H1 (cell line): Measurements from ENCODE around the gene CFLAR. TPM values are rescaled to one million over a fixed set of nuclear protein-coding genes. Genes with fewer than 3 reads are reported as not detected.

Source experiments
- CTCF ChIA-PET: fragments of 300-600 bp; sonication (Branson Sonifier 250); formaldehyde crosslinking; loops from one replicate; lab custom pipeline; 2021; ENCODE audit not compliant: partially characterized antibody; lab: Charles Lee
- POLR2A ChIA-PET: fragments of 300-600 bp; sonication (Branson Sonifier 250); formaldehyde crosslinking; loops from one replicate; lab custom pipeline; 2021; ENCODE audit warnings: inconsistent platforms; ENCODE audit not compliant: partially characterized antibody; lab: Charles Lee
- DNase-seq, 2 experiments: peaks; one replicate each; pipeline versions ENCODE4 v3.0.0 to v3.0.0-alpha.2; 2010 to 2022; ENCODE audit warnings: low spot score in 2 of 2, low read depth in 1 of 2, mixed read lengths in 1 of 2
- FAIRE-seq: peaks from 2 replicates; lab custom pipeline; 2011; peaks lifted over from hg19 to GRCh38; lab: Jason Lieb, UNC
- H2AFZ ChIP-seq: 2 replicates; pipeline ENCODE4 v1.8.1; 2012; ENCODE audit warnings: low read length, inconsistent platforms
- H2AK5ac ChIP-seq: 2 replicates; pipeline ENCODE4 v1.6.1; 2013; ENCODE audit warnings: low read depth, low read length
- H2BK120ac ChIP-seq: replicated peaks from 2 replicates; pipeline ENCODE3; 2013; ENCODE audit warnings: low read depth, low read length, inconsistent platforms
- H2BK12ac ChIP-seq: 2 replicates; pipeline ENCODE4 v1.6.1; 2013; ENCODE audit warnings: low read depth, low read length
- H2BK15ac ChIP-seq: 2 replicates; pipeline ENCODE4 v1.6.1; 2013; ENCODE audit warnings: low read length
- H2BK20ac ChIP-seq: 2 replicates; pipeline ENCODE4 v1.6.1; 2013; ENCODE audit warnings: low read length
- H2BK5ac ChIP-seq: 2 replicates; pipeline ENCODE4 v1.6.1; 2013; ENCODE audit warnings: low read depth, low read length
- H3K14ac ChIP-seq: 2 replicates; pipeline ENCODE4 v1.6.1; 2013; ENCODE audit warnings: inconsistent platforms; ENCODE audit not compliant: insufficient read length
- H3K18ac ChIP-seq: 2 replicates; pipeline ENCODE4 v1.6.1; 2013; ENCODE audit warnings: low read length; ENCODE audit errors: extremely low read depth
- H3K23ac ChIP-seq: 2 replicates; pipeline ENCODE4 v1.6.1; 2013; ENCODE audit warnings: inconsistent platforms; ENCODE audit not compliant: insufficient read length
- H3K23me2 ChIP-seq: 2 replicates; pipeline ENCODE4 v1.6.1; 2013; ENCODE audit warnings: low read depth, low read length
- H3K27ac ChIP-seq: 2 replicates; pipeline ENCODE4 v1.6.1; 2011; ENCODE audit warnings: low read depth, low read length, inconsistent platforms
- H3K27me3 ChIP-seq, 4 experiments: replicated peaks in 1 of 4; 1 replicate in 1 of 4; 2 replicates in 3 of 4; pipeline versions ENCODE4 v1.6.1 to v1.8.1; 2011 to 2013; ENCODE audit warnings: low read length in 3 of 4, mild to moderate bottlenecking in 3 of 4, inconsistent platforms in 2 of 4, mixed read lengths in 2 of 4, moderate library complexity in 1 of 4; ENCODE audit not compliant: control insufficient read depth in 3 of 4, insufficient read depth in 3 of 4; ENCODE audit errors: extremely low read depth in 1 of 4
- H3K36me3 ChIP-seq, 4 experiments: 2 replicates each; pipeline versions ENCODE4 v1.6.1 to v1.8.1; 2011 to 2013; ENCODE audit warnings: mild to moderate bottlenecking in 4 of 4, low read length in 3 of 4, moderate library complexity in 2 of 4, control low read depth in 1 of 4, inconsistent platforms in 1 of 4; ENCODE audit not compliant: insufficient read depth in 4 of 4, control insufficient read depth in 2 of 4
- H3K4ac ChIP-seq: replicated peaks from 2 replicates; pipeline ENCODE3; 2013; ENCODE audit warnings: low read length, low read depth, mixed read lengths, inconsistent platforms; ENCODE audit not compliant: insufficient read length
- H3K4me1 ChIP-seq, 4 experiments: replicated peaks in 1 of 4; 1 replicate in 1 of 4; 2 replicates in 3 of 4; pipeline versions ENCODE4 v1.6.1 to v1.8.1; 2011 to 2013; ENCODE audit warnings: low read length in 3 of 4, inconsistent platforms in 2 of 4, mixed read lengths in 1 of 4; ENCODE audit not compliant: insufficient read depth in 4 of 4, control insufficient read depth in 3 of 4
- H3K4me2 ChIP-seq, 2 experiments: 2 replicates each; pipeline versions ENCODE4 v1.6.1 to v1.8.1; 2011 to 2013; ENCODE audit warnings: low read depth in 2 of 2, low read length in 2 of 2, control low read depth in 1 of 2, inconsistent platforms in 1 of 2, mild to moderate bottlenecking in 1 of 2; ENCODE audit not compliant: insufficient read depth in 1 of 2
- H3K4me3 ChIP-seq, 4 experiments: fragments of 200-600, 300-600 bp in 1 of 4; sonication (generic), shearing (Covaris generic), sonication (Bioruptor Twin) in 1 of 4; 2 replicates each; pipeline versions ENCODE4 v1.5.1 to v1.8.1; 2011 to 2016; ENCODE audit warnings: low read length in 4 of 4, low read depth in 3 of 4, control low read depth in 2 of 4, inconsistent platforms in 2 of 4, mild to moderate bottlenecking in 2 of 4, mixed read lengths in 1 of 4, moderate library complexity in 1 of 4; ENCODE audit not compliant: insufficient read depth in 2 of 4; ENCODE audit errors: extremely low read depth in 1 of 4
- H3K56ac ChIP-seq: replicated peaks from 2 replicates; pipeline ENCODE3; 2013; ENCODE audit warnings: low read depth, mild to moderate bottlenecking, mixed read lengths, low read length, inconsistent platforms; ENCODE audit not compliant: insufficient read length
- H3K79me1 ChIP-seq: 2 replicates; pipeline ENCODE4 v1.6.1; 2013; ENCODE audit warnings: low read depth, low read length, control low read depth
- H3K79me2 ChIP-seq, 2 experiments: 2 replicates each; pipeline versions ENCODE4 v1.6.1 to v1.8.1; 2012 to 2013; ENCODE audit warnings: low read length in 2 of 2, mild to moderate bottlenecking in 2 of 2, inconsistent platforms in 1 of 2; ENCODE audit not compliant: insufficient read depth in 2 of 2, control insufficient read depth in 1 of 2
- H3K9ac ChIP-seq, 4 experiments: replicated peaks in 1 of 4; 1 replicate in 1 of 4; 2 replicates in 3 of 4; pipeline versions ENCODE4 v1.6.1 to v1.8.1; 2011 to 2013; ENCODE audit warnings: low read depth in 3 of 4, low read length in 3 of 4, control low read depth in 2 of 4, mild to moderate bottlenecking in 2 of 4, moderate library complexity in 2 of 4, inconsistent platforms in 1 of 4; ENCODE audit errors: extremely low read depth in 1 of 4
- H3K9me3 ChIP-seq, 2 experiments: 2 replicates each; pipeline versions ENCODE4 v1.6.1 to v1.8.1; 2012 to 2013; ENCODE audit warnings: mild to moderate bottlenecking in 2 of 2, moderate library complexity in 2 of 2, control low read depth in 1 of 2, inconsistent platforms in 1 of 2, low read depth in 1 of 2, low read length in 1 of 2, mixed read lengths in 1 of 2; ENCODE audit not compliant: insufficient read depth in 2 of 2
- H4K20me1 ChIP-seq, 2 experiments: replicated peaks in 1 of 2; 2 replicates each; pipeline versions ENCODE3 to v1.8.1; 2011 to 2013; ENCODE audit warnings: inconsistent platforms in 2 of 2, low read length in 2 of 2, mild to moderate bottlenecking in 1 of 2; ENCODE audit not compliant: insufficient read depth in 2 of 2, control insufficient read depth in 1 of 2
- H4K5ac ChIP-seq: 2 replicates; pipeline ENCODE4 v1.6.1; 2013; ENCODE audit warnings: low read length, low read depth, mixed read lengths, inconsistent platforms; ENCODE audit not compliant: insufficient read length
- H4K8ac ChIP-seq: 2 replicates; pipeline ENCODE4 v1.8.0; 2013; ENCODE audit warnings: mild to moderate bottlenecking, moderate library complexity, low read length, inconsistent platforms; ENCODE audit not compliant: insufficient read depth; ENCODE audit errors: extremely low read depth
- H4K91ac ChIP-seq: replicated peaks from 2 replicates; pipeline ENCODE3; 2013; ENCODE audit warnings: low read length, mixed read lengths, inconsistent platforms; ENCODE audit not compliant: insufficient read length
- CEBPB ChIP-seq: IDR thresholded peaks from 2 replicates; pipeline ENCODE4 v1.6.1; 2012; ENCODE audit warnings: low read depth, low read length
- E2F6 ChIP-seq: IDR thresholded peaks from 2 replicates; pipeline ENCODE4 v1.6.1; 2012; ENCODE audit warnings: inconsistent platforms
- GTF2F1 ChIP-seq: IDR thresholded peaks from 2 replicates; pipeline ENCODE4 v1.6.1; 2012; ENCODE audit warnings: low read depth, low read length, improper control_type of control experiment, borderline replicate concordance
- RXRA ChIP-seq: IDR thresholded peaks from 2 replicates; pipeline ENCODE4 v1.6.1; 2011; ENCODE audit warnings: low read depth, mild to moderate bottlenecking, low read length, moderate library complexity; ENCODE audit not compliant: insufficient read depth
- SP1 ChIP-seq: IDR thresholded peaks from 2 replicates; pipeline ENCODE4 v1.6.1; 2011; ENCODE audit warnings: low read depth, low read length
- WGBS, 2 experiments: shearing (Covaris generic) in 1 of 2; methylation state at CpG; one replicate each; pipeline versions ENCODE4 v1.1.6 to v1.1.7; 2013 to 2015; ENCODE audit warnings: low lambda C conversion rate in 2 of 2, mixed read lengths in 2 of 2, inconsistent platforms in 1 of 2, low coverage in 1 of 2, missing lambda C conversion rate in 1 of 2; ENCODE audit not compliant: insufficient replicate concordance in 2 of 2, insufficient coverage in 1 of 2, insufficient read length in 1 of 2; ENCODE audit errors: extremely low coverage in 1 of 2, missing lambda C conversion rate in 1 of 2; 5-methylcytosine and 5-hydroxymethylcytosine counted together
- polyA plus RNA-seq, 7 experiments: library from polyadenylated mRNA; depleted of rRNA in 3 of 7; stranded (reverse) in 5 of 7; unstranded in 2 of 7; fragments of >200 nt in 5 of 7; fragments of 200-250 nt in 2 of 7; gene quantifications; 1 replicate in 5 of 7; 2 replicates in 1 of 7; 4 replicates in 1 of 7; pipeline versions ENCODE4 v1.2.1 to v1.2.3, GENCODE V29; 2011 to 2013; ENCODE audit warnings: missing spikeins in 2 of 7, mixed read lengths in 2 of 7
- total RNA-seq: library from RNA; stranded (reverse); fragmentation: NEBNext Ultra II Directional; extraction: Animal tissue kit (Norgen Biotek cat#: 25700); gene quantifications from 2 replicates; pipeline ENCODE4 v1.2.1, GENCODE V29; 2021

The CFLAR gene
- total and polyA plus RNA-seq, 2 of the 8 experiments (the other 6 are each of a cell fraction or from before 2014, with no cell fraction given) = 1.1 to 3.9 TPM

GRCh38 chr2:201176081-201176481 lies 60.1 kb downstream of the CFLAR start:
- Histone ChIP-seq H4K5ac (no peak overlapping the region), H2AK5ac (no peak overlapping the region), H4K91ac (no peak overlapping the region), H2BK20ac (no peak overlapping the region), H3K36me3 (no peaks in the 10 kb centered on the region), H3K9me3 (peaks cover 14 to 19% of the 10 kb centered on the region in 2 experiments)
- CTCF ChIA-PET = interaction anchor here (0.7 to 5.1 kb wide), 7 partner anchors 9 to 274 kb away, joined by 3 to 49 read pairs (median 3); partner anchors contain the start of gene ORC2
- DNase-seq (no peak), FAIRE-seq (no peak)
- TF ChIP-seq GTF2F1 = no peak
- no peak for TF ChIP-seq SP1
- TF ChIP-seq E2F6 = no peak
- no peak for TF ChIP-seq RXRA
- no peak for TF ChIP-seq CEBPB
- TF ChIP-seq, all 59 proteins: peak for 0
- no peak overlapping the region for H3K4me3 ChIP-seq
- no peaks in the 10 kb centered on the region for H3K79me1 ChIP-seq
- H2BK12ac ChIP-seq = no peak overlapping the region
- H3K18ac ChIP-seq = no peak overlapping the region
- H2BK120ac ChIP-seq = no peak overlapping the region
- no peak overlapping the region for H4K8ac ChIP-seq
- POLR2A ChIA-PET = interaction anchor here (1.1 to 1.3 kb wide), 2 partner anchors 18 to 265 kb away, joined by 3 to 4 read pairs; no protein-coding TSS in a partner anchor
- 65% methylated on average over 5 of the region's 6 CpGs; no CpG with 5 or more reads in 1 of the 2 experiments for WGBS, 2 experiments
- H3K14ac ChIP-seq = no peak overlapping the region
- no peak overlapping the region for H3K23ac ChIP-seq
- no peak overlapping the region for H3K56ac ChIP-seq
- no peaks in the 10 kb centered on the region for H4K20me1 ChIP-seq
- no peaks in the 10 kb centered on the region for H3K79me2 ChIP-seq
- H3K27ac ChIP-seq = no peak overlapping the region
- H3K23me2 ChIP-seq = no peaks in the 10 kb centered on the region
- no peak overlapping the region for H2BK15ac ChIP-seq
- H3K4me2 ChIP-seq = no peak overlapping the region
- no peak overlapping the region for H3K9ac ChIP-seq
- no peak overlapping the region for H2BK5ac ChIP-seq
- no peaks in the 10 kb centered on the region for H3K4me1 ChIP-seq
- H3K27me3 ChIP-seq = no peaks in the 10 kb centered on the region
- no peak overlapping the region for H2AFZ ChIP-seq
- H3K4ac ChIP-seq = no peak overlapping the region
